PC-3 (cell line): ENCODE data around the gene KCNC4.

ENCODE experiments used
- CTCF ChIP-seq: fragments of 300-600 bp; sonication (generic); conservative IDR thresholded peaks from 2 replicates; pipeline ENCODE4 v1.5.1; 2017; ENCODE audit warnings: antibody characterized with exemption, low read depth, mild to moderate bottlenecking, low read length
- EZH2phosphoT487 ChIP-seq: fragments of 300-600 bp; sonication (generic); IDR thresholded peaks from 2 replicates; pipeline ENCODE4 v1.6.1; 2018; ENCODE audit warnings: mild to moderate bottlenecking, antibody characterized with exemption, low read length, borderline replicate concordance

GRCh38 chr1:110205591-110206155 is 4.4 kb upstream of the KCNC4 start:
- TF ChIP-seq CTCF (no peak), EZH2phosphoT487 (no peak)
